GM23338 (cell line): ENCODE data around the gene CELF2. TPM values are rescaled to one million over a fixed set of nuclear protein-coding genes. Genes with fewer than 3 reads are reported as not detected.

Source experiments
- CREB1 ChIP-seq: fragments of 250-450 bp; sonication (Bioruptor Pico); IDR thresholded peaks from 2 replicates; pipeline ENCODE4 v1.5.0; 2020; ENCODE audit warnings: low read depth, mild to moderate bottlenecking, moderate library complexity
- EZH2 ChIP-seq: fragments of 200-600 bp; sonication (generic); IDR thresholded peaks from one replicate; pipeline ENCODE4 v1.8.0; 2017; ENCODE audit warnings: antibody characterized with exemption, mild to moderate bottlenecking, low read depth; ENCODE audit not compliant: unreplicated experiment
- EZH2phosphoT487 ChIP-seq: fragments of 200-600 bp; sonication (generic); IDR thresholded peaks from one replicate; pipeline ENCODE4 v1.8.1; 2018; ENCODE audit warnings: antibody characterized with exemption; ENCODE audit not compliant: unreplicated experiment
- JUNB ChIP-seq: IDR thresholded peaks from one replicate; pipeline ENCODE4 v1.6.1; 2016; ENCODE audit warnings: antibody characterized with exemption; ENCODE audit not compliant: unreplicated experiment
- NANOG ChIP-seq: IDR thresholded peaks from 2 replicates; pipeline ENCODE4 v1.6.1; 2016; ENCODE audit warnings: antibody characterized with exemption, borderline replicate concordance
- STAT1 ChIP-seq: IDR thresholded peaks from one replicate; pipeline ENCODE4 v1.6.1; 2016; ENCODE audit warnings: antibody characterized with exemption; ENCODE audit not compliant: unreplicated experiment
- ZNF114 ChIP-seq: fragments of 250-450 bp; sonication (Bioruptor Pico); IDR thresholded peaks from 2 replicates; pipeline ENCODE4 v1.5.0; 2020; ENCODE audit warnings: mild to moderate bottlenecking, moderate library complexity
- ZNF331 ChIP-seq: fragments of 250-450 bp; sonication (Bioruptor Pico); IDR thresholded peaks from 2 replicates; pipeline ENCODE4 v1.5.0; 2020; ENCODE audit warnings: low read depth, mild to moderate bottlenecking, moderate library complexity
- polyA plus RNA-seq: library from polyadenylated mRNA; unstranded; fragments of >200 nt; fragmentation: Nextera tagmentation; extraction: Ambion mirVana; gene quantifications from 2 replicates; pipeline ENCODE4 v1.2.1, GENCODE V29; 2016
- total RNA-seq: library from RNA; depleted of rRNA; stranded (reverse); fragments of >200 nt; shearing (Covaris generic); gene quantifications from 2 replicates; pipeline ENCODE4 v1.2.3, GENCODE V29; 2014
- TF ChIP-seq, protein P1 (sequence below): fragments of 250-450 bp; sonication (Bioruptor Pico); IDR thresholded peaks from 2 replicates; pipeline ENCODE4 v1.5.0; 2020; ENCODE audit warnings: mild to moderate bottlenecking, moderate library complexity
- TF ChIP-seq, protein P2 (sequence below): IDR thresholded peaks from 2 replicates; pipeline ENCODE4 v1.6.1; 2016; ENCODE audit warnings: antibody characterized with exemption
- TF ChIP-seq, protein P3 (sequence below), 2 experiments: fragments of 200-600 bp in 1 of 2; sonication (generic) in 1 of 2; conservative IDR thresholded peaks; 2 replicates each; pipeline versions ENCODE4 v1.5.1 to v1.6.1; 2016 to 2017; ENCODE audit warnings: antibody characterized with exemption in 2 of 2, low read depth in 2 of 2, mild to moderate bottlenecking in 2 of 2, moderate library complexity in 1 of 2

CELF2 gene
- total and polyA plus RNA-seq, 2 experiments from 2014 or later, result 18.1 to 22.5 TPM

DNA sequence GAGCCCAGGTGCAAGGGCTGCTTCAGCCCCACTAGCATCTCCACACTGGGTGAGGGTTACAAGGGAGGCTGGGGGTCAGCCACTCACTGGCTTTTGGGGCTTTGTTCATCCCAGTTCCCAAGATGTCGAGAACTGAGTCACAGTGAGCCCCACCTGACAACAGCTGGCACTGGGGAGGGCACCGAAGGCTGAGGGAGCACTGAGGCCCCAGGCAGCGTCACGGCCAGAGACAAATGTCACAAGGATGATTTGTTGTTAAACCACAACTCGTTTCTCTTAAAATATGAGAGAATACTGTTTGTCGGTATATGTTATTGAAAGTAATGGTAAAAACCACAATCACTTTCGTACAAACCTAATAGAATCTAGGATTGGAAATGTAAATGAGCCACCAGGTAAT, 219.9 kb downstream of the CELF2 start (continued):
- TF ChIP-seq, protein P1, sequence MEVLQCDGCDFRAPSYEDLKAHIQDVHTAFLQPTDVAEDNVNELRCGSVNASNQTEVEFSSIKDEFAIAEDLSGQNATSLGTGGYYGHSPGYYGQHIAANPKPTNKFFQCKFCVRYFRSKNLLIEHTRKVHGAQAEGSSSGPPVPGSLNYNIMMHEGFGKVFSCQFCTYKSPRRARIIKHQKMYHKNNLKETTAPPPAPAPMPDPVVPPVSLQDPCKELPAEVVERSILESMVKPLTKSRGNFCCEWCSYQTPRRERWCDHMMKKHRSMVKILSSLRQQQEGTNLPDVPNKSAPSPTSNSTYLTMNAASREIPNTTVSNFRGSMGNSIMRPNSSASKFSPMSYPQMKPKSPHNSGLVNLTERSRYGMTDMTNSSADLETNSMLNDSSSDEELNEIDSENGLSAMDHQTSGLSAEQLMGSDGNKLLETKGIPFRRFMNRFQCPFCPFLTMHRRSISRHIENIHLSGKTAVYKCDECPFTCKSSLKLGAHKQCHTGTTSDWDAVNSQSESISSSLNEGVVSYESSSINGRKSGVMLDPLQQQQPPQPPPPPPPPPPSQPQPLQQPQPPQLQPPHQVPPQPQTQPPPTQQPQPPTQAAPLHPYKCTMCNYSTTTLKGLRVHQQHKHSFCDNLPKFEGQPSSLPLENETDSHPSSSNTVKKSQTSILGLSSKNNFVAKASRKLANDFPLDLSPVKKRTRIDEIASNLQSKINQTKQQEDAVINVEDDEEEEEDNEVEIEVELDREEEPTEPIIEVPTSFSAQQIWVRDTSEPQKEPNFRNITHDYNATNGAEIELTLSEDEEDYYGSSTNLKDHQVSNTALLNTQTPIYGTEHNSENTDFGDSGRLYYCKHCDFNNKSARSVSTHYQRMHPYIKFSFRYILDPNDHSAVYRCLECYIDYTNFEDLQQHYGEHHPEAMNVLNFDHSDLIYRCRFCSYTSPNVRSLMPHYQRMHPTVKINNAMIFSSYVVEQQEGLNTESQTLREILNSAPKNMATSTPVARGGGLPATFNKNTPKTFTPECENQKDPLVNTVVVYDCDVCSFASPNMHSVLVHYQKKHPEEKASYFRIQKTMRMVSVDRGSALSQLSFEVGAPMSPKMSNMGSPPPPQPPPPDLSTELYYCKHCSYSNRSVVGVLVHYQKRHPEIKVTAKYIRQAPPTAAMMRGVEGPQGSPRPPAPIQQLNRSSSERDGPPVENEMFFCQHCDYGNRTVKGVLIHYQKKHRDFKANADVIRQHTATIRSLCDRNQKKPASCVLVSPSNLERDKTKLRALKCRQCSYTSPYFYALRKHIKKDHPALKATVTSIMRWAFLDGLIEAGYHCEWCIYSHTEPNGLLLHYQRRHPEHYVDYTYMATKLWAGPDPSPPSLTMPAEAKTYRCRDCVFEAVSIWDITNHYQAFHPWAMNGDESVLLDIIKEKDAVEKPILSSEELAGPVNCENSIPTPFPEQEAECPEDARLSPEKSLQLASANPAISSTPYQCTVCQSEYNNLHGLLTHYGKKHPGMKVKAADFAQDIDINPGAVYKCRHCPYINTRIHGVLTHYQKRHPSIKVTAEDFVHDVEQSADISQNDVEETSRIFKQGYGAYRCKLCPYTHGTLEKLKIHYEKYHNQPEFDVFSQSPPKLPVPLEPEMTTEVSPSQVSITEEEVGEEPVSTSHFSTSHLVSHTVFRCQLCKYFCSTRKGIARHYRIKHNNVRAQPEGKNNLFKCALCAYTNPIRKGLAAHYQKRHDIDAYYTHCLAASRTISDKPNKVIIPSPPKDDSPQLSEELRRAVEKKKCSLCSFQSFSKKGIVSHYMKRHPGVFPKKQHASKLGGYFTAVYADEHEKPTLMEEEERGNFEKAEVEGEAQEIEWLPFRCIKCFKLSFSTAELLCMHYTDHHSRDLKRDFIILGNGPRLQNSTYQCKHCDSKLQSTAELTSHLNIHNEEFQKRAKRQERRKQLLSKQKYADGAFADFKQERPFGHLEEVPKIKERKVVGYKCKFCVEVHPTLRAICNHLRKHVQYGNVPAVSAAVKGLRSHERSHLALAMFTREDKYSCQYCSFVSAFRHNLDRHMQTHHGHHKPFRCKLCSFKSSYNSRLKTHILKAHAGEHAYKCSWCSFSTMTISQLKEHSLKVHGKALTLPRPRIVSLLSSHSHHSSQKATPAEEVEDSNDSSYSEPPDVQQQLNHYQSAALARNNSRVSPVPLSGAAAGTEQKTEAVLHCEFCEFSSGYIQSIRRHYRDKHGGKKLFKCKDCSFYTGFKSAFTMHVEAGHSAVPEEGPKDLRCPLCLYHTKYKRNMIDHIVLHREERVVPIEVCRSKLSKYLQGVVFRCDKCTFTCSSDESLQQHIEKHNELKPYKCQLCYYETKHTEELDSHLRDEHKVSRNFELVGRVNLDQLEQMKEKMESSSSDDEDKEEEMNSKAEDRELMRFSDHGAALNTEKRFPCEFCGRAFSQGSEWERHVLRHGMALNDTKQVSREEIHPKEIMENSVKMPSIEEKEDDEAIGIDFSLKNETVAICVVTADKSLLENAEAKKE (CRISPR knock-in tag), result no peak
- TF ChIP-seq NANOG, result no peak
- TF ChIP-seq JUNB, result no peak
- TF ChIP-seq, protein P2, sequence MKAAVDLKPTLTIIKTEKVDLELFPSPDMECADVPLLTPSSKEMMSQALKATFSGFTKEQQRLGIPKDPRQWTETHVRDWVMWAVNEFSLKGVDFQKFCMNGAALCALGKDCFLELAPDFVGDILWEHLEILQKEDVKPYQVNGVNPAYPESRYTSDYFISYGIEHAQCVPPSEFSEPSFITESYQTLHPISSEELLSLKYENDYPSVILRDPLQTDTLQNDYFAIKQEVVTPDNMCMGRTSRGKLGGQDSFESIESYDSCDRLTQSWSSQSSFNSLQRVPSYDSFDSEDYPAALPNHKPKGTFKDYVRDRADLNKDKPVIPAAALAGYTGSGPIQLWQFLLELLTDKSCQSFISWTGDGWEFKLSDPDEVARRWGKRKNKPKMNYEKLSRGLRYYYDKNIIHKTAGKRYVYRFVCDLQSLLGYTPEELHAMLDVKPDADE, result no peak
- TF ChIP-seq STAT1, result no peak
- TF ChIP-seq ZNF114 (CRISPR knock-in tag), result no peak
- TF ChIP-seq, protein P3, sequence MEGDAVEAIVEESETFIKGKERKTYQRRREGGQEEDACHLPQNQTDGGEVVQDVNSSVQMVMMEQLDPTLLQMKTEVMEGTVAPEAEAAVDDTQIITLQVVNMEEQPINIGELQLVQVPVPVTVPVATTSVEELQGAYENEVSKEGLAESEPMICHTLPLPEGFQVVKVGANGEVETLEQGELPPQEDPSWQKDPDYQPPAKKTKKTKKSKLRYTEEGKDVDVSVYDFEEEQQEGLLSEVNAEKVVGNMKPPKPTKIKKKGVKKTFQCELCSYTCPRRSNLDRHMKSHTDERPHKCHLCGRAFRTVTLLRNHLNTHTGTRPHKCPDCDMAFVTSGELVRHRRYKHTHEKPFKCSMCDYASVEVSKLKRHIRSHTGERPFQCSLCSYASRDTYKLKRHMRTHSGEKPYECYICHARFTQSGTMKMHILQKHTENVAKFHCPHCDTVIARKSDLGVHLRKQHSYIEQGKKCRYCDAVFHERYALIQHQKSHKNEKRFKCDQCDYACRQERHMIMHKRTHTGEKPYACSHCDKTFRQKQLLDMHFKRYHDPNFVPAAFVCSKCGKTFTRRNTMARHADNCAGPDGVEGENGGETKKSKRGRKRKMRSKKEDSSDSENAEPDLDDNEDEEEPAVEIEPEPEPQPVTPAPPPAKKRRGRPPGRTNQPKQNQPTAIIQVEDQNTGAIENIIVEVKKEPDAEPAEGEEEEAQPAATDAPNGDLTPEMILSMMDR (conservative IDR thresholded peaks at IDR 0.05; ENCODE audit: low read depth in 2 of 2), result no peak
- TF ChIP-seq EZH2phosphoT487, result no peak
- no peak for TF ChIP-seq ZNF331 (CRISPR knock-in tag)
- no peak for TF ChIP-seq EZH2
- no peak for TF ChIP-seq CREB1 (CRISPR knock-in tag)
